GM18909 (cell line): Measurements from ENCODE around the gene SLIT1.

Source experiments
- ATAC-seq: cut with Tn5 transposase; IDR thresholded peaks from one replicate; pipeline ENCODE4 v1.9.1; 2021; ENCODE audit warnings: mild to moderate bottlenecking; ENCODE audit not compliant: unreplicated experiment, poor library complexity

The SLIT1 gene

GRCh38 chr10:96958071-96958470, 227.7 kb downstream of the SLIT1 start:
- ATAC-seq, result no peak

DNA sequence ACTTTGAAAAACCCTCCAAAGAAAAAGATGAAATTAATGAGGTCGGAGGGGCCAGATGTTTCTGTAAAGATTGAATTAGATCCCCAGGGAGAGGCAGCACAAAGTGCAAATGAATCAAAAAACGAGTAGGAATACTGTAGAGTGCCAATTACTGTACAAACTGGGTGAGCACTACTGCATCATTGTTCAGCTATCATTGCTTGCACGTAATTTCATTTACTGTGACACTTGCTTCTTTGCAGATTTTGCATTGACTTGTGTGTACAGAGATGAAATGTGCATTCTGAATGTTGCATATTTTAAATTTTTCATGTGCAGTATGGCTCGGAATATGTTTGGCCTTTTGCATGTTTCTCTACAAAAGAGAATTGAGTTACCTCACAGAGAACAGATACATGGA, 230.0 kb downstream of the SLIT1 start:
- no peak for ATAC-seq

DNA sequence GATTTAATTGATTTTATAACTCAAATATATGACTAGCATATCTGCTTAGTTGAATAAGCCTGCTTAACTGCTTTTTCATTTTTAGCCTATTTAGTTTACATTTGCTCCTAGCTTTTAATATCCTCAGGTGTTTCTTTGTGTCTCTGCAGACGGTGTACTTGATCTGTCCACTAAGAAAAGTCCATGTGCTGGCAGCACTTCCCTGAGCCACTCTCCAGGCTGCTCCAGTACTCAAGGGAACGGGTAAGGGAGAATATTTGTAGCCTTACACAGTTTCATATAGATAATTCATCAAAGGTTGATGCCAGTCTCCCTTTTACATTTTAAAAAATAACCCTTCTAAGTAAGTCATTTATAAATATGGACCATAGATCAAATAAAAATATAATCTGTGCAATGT, 233.8 kb downstream of the SLIT1 start:
- ATAC-seq, result no peak

DNA sequence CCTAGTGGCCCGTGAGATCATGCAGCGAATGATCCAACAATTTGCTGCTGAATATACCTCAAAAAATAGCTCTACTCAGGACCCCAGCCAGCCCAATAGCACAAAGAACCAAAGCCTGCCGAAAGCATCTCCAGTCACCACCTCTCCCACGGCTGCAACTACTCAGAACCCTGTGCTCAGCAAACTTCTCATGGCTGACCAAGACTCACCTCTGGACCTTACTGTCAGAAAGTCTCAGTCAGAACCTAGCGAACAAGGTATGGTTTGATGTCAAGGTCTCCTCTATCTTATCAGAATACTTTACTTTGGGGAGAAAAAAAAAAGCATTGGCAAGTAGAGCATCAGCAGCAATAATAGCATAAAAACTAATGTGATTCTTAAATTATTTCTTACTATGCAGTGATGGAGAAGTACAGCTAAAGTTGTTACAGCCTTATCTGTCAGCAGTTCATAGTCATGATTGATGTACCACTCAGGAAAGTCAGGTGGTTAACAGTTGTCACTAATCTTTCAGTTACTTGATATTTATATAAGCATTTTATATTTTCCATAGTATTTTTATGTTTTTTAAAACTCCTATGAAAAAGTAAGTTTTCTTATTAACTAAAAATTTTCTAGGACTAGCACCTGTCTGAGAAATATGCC, 236.6 kb downstream of the SLIT1 start:
- no peak for ATAC-seq
